Adrenal gland (tissue), 12 donors: ENCODE data around the gene TOP3B. TPM values are rescaled to one million over a fixed set of nuclear protein-coding genes. Genes with fewer than 3 reads are reported as not detected.

Source experiments
- DNase-seq, 7 donors: peaks; one replicate each; pipeline ENCODE4 v3.0.0-alpha.2; 2019 to 2020
- H3K27ac ChIP-seq, 5 donors: fragments of 200-600 bp; sonication (generic) in 4 of 5; 1 replicate in 3 of 5; 2 replicates in 2 of 5; pipeline versions ENCODE4 v1.5.1 to v1.8.0; 2016 to 2020; ENCODE audit warnings: mild to moderate bottlenecking in 1 of 5
- H3K27me3 ChIP-seq: fragments of 200-600 bp; 2 replicates; pipeline ENCODE4 v1.8.0; 2021
- H3K36me3 ChIP-seq, 2 donors: fragments of 200-600 bp; replicated peaks in 1 of 2; 1 replicate in 1 of 2; 2 replicates in 1 of 2; pipeline versions ENCODE4 v1.5.1 to v1.8.0; 2018 to 2022
- H3K4me1 ChIP-seq, 2 donors: fragments of 200-600 bp; replicated peaks in 1 of 2; 1 replicate in 1 of 2; 2 replicates in 1 of 2; pipeline versions ENCODE4 v1.5.1 to v1.8.0; 2018 to 2021
- H3K4me3 ChIP-seq, 4 donors: fragments of 200-600 bp; sonication (generic) in 3 of 4; one replicate each; pipeline ENCODE4 v1.5.1; 2016 to 2018
- H3K9me3 ChIP-seq, 3 donors: fragments of 200-600 bp; sonication (generic) in 1 of 3; replicated peaks in 1 of 3; 1 replicate in 2 of 3; 2 replicates in 1 of 3; pipeline versions ENCODE4 v1.5.1 to v1.8.0; 2016 to 2021
- POLR2A ChIP-seq, 2 donors: fragments of 450-650 bp; IDR thresholded peaks; one replicate each; pipeline ENCODE4 v1.6.1; 2017; ENCODE audit warnings: antibody characterized with exemption in 2 of 2, mild to moderate bottlenecking in 2 of 2, moderate library complexity in 1 of 2
- WGBS, 4 donors: extraction: QIAGEN DNeasy Blood & Tissue Kit in 2 of 4; methylation state at CpG; one replicate each; pipeline versions ENCODE4 v1.1.5 to v1.1.7; 2013 to 2017; 5-methylcytosine and 5-hydroxymethylcytosine counted together
- intact Hi-C, 2 donors: fragments of 100-400 bp; cut with DNase I; formaldehyde crosslinking; loops; one replicate each; pipeline versions ENCODE4 v1.14.1 to v1.15.0; 2022 to 2023
- polyA plus RNA-seq, 3 donors: library from polyadenylated mRNA; stranded (reverse); fragments of 200-250 nt in 2 of 3; fragments of 350-450 nt in 1 of 3; fragmentation: Illumina TruSeq in 1 of 3; extraction: RNeasy Lipid Tissue Mini Kit (QIAGEN cat#74804) in 1 of 3; gene quantifications; one replicate each; pipeline ENCODE4 v1.2.3, GENCODE V29; 2013 to 2014
- total RNA-seq, 9 donors: library from RNA; depleted of rRNA in 4 of 9; stranded (reverse); fragments of >200 nt in 4 of 9; fragments of 120-200 nt in 1 of 9; fragmentation: NEBNext Ultra II Directional in 1 of 9; extraction: Animal tissue kit (Norgen Biotek cat#: 25700) in 1 of 9; gene quantifications; one replicate each; pipeline versions ENCODE4 v1.1.0 to v1.2.4, GENCODE V29; 2013 to 2023
- TF ChIP-seq, protein P1 (sequence below), 6 experiments: fragments of 450-650 bp in 4 of 6; fragments of 200-600 bp in 2 of 6; sonication (generic) in 1 of 6; IDR thresholded peaks; 1 replicate in 5 of 6; 2 replicates in 1 of 6; pipeline versions ENCODE4 v1.5.1 to v1.8.0; 2016 to 2021; ENCODE audit warnings: antibody characterized with exemption in 6 of 6, mild to moderate bottlenecking in 2 of 6, moderate library complexity in 1 of 6
- donor health status: healthy with polysubstance abuse.
- donor health status: Bipolar disorder and iron deficiency.
- donor health status: DM: yes; HTN: yes; CAD: no.
- donor health status: DM: no; HTN: no; CAD: no.
- donor health status: DM: no; HTN: no; CAD: no.
- donor health status: DM: yes; HTN: yes; CAD: no.

Gene TOP3B
- total and polyA plus RNA-seq, 12 donors: 8.5 to 31.8 (median 21.8) TPM

- DNase-seq: no peak
- intact Hi-C loops: no loop called here
- H3K9me3 ChIP-seq: no peaks in the 10 kb centered on the region
- TF ChIP-seq POLR2A (IDR thresholded peaks at IDR 0.05): no peak
- TF ChIP-seq, protein P1, sequence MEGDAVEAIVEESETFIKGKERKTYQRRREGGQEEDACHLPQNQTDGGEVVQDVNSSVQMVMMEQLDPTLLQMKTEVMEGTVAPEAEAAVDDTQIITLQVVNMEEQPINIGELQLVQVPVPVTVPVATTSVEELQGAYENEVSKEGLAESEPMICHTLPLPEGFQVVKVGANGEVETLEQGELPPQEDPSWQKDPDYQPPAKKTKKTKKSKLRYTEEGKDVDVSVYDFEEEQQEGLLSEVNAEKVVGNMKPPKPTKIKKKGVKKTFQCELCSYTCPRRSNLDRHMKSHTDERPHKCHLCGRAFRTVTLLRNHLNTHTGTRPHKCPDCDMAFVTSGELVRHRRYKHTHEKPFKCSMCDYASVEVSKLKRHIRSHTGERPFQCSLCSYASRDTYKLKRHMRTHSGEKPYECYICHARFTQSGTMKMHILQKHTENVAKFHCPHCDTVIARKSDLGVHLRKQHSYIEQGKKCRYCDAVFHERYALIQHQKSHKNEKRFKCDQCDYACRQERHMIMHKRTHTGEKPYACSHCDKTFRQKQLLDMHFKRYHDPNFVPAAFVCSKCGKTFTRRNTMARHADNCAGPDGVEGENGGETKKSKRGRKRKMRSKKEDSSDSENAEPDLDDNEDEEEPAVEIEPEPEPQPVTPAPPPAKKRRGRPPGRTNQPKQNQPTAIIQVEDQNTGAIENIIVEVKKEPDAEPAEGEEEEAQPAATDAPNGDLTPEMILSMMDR (IDR thresholded peaks at IDR 0.05): no peak
- H3K4me1 ChIP-seq: no peaks in the 10 kb centered on the region
- H3K27ac ChIP-seq: no peak overlapping the region
- H3K4me3 ChIP-seq: no peak overlapping the region
- H3K36me3 ChIP-seq: no peaks in the 10 kb centered on the region
- H3K27me3 ChIP-seq: no peaks in the 10 kb centered on the region
- 69 to 80% (median 77%) methylated on average over 2 of the region's 2 CpGs for WGBS, 4 donors
Observed at GRCh38 chr22:22020425-22020852, 37.9 kb upstream of the TOP3B start.

DNA sequence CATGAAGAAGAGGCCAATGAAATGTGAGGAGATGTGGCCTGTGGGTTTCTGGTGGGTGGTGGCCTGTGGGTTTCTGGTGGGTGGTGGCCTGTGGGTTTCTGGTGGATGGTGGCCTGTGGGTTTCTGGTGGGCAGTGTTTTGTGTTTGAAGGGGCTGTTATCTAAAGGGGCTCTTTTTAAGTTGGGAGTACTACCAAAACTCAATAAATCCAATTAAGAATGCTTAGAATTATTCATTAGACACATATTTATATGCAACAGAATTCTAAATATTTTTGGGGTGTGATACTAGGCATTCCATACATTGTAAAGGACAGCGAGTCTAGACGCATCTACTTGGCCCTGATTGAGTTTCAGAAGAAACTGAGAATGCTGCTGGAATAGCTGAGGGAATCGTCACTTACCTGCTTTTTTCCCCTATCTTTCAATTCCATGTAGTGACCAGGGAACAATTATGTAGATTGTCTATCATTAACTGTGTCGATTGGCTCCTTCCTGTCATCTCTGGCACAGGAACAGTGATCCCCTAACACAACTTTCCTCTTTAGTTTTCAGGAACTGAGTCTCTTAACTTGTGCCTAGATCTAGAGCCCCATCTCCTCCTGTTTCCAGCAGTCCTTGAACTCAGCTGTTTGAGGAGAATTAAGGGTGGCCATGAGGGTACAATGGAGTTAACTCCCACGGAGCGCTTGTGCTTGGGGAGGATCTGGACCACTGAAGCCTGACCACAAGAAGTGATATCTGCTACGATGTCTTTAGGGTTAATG lies 37.3 kb upstream of the TOP3B start:
- no peaks in the 10 kb centered on the region for H3K36me3 ChIP-seq
- no peak overlapping the region for H3K27ac ChIP-seq
- H3K4me1 ChIP-seq: no peaks in the 10 kb centered on the region
- H3K27me3 ChIP-seq: no peaks in the 10 kb centered on the region
- intact Hi-C loops: no loop called here
- H3K4me3 ChIP-seq: no peak overlapping the region
- TF ChIP-seq, protein P1 (IDR thresholded peaks at IDR 0.05): no peak
- TF ChIP-seq POLR2A (IDR thresholded peaks at IDR 0.05): no peak
- DNase-seq: no peak
- 76 to 78% (median 77%) methylated on average over 7 of the region's 7 CpGs for WGBS, 4 donors
- no peaks in the 10 kb centered on the region for H3K9me3 ChIP-seq

DNA sequence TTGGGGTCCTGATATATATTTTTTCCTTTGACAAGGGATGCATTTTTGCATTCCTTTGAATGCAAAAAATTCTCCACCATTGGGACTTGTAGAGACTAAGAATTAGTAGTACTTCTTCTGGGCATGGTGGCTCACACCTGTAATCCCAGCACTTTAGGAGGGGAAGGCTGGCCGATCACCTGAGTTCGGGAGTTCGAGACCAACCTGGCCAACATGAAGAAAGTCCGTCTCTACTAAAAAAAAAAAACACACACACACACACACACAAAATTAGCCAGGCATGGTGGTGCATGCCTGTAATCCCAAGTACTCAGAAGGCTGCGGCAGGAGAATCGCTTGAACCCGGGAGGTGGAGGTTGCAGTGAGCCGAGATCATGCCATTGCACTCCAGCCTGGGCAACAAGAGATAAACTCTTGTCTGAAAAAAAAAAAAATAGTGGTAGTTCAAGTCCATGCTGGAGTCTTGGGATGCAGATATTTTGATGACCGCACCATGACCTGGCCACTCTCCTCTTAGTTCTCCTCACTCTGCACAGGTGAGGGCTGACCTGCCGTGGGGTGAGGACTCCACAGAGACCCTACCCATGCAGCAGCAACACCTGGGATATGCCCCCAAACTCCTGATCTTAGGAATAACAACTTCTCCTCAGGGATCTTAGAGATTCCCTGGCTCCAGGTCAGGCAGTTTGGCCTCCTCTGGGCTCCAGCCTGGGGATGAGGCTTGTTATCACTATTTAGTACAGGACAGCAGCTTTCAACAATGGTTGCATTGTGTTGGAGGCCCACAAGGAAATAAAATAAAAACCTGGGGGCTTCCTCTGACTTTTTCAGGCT lies 36.5 kb upstream of the TOP3B start:
- Histone ChIP-seq H3K36me3 (no peaks in the 10 kb centered on the region), H3K9me3 (no peaks in the 10 kb centered on the region), H3K27me3 (no peaks in the 10 kb centered on the region), H3K27ac (no peak overlapping the region), H3K4me1 (no peaks in the 10 kb centered on the region), H3K4me3 (no peak overlapping the region)
- no peak for TF ChIP-seq POLR2A (IDR thresholded peaks at IDR 0.05)
- TF ChIP-seq, protein P1 (IDR thresholded peaks at IDR 0.05): no peak
- intact Hi-C loops: no loop called here
- DNase-seq: no peak
- WGBS, 4 donors: 78 to 88% (median 84%) methylated on average over 10 of the region's 10 CpGs

- no peak for DNase-seq
- no peak for TF ChIP-seq POLR2A (IDR thresholded peaks at IDR 0.05)
- TF ChIP-seq, protein P1 (IDR thresholded peaks at IDR 0.05): no peak
- H3K36me3 ChIP-seq: no peaks in the 10 kb centered on the region
Observed at GRCh38 chr22:22015631-22016030, 33.0 kb upstream of the TOP3B start.

More at GRCh38 chr22:22015631-22016030, 33.0 kb upstream of the TOP3B start:
- 69 to 79% (median 75%) methylated on average over 3 of the region's 3 CpGs for WGBS, 4 donors
- Histone ChIP-seq H3K9me3 (no peaks in the 10 kb centered on the region), H3K4me1 (no peaks in the 10 kb centered on the region), H3K27me3 (peaks cover 10% of the 10 kb centered on the region), H3K27ac (no peak overlapping the region), H3K4me3 (no peak overlapping the region)
- intact Hi-C loops: no loop called here
